HEK293 (cell line): ENCODE data around the gene ABHD16A.

ENCODE experiments used
- CTCF ChIA-PET: fragments of 350-600 bp; formaldehyde crosslinking; extraction: SDS; loops from one replicate; lab custom pipeline; 2021; ENCODE audit warnings: antibody characterized with exemption; lab: Yijun Ruan, JAX
- POLR2A ChIA-PET: fragments of 300-600 bp; formaldehyde crosslinking; extraction: SDS; loops from one replicate; lab custom pipeline; 2020; ENCODE audit warnings: antibody characterized with exemption, inconsistent platforms; lab: Yijun Ruan, JAX
- H3K27ac ChIP-seq: fragments of 200-500 bp; sonication (Bioruptor generic); 2 replicates; pipeline ENCODE4 v1.5.1; 2014; ENCODE audit warnings: low read depth, low read length, control low read depth, inconsistent platforms; ENCODE audit errors: extremely low read depth
- H3K36me3 ChIP-seq, 2 experiments: fragments of 200-500 bp in 1 of 2; sonication (Bioruptor generic) in 1 of 2; 1 replicate in 1 of 2; 2 replicates in 1 of 2; pipeline ENCODE4 v1.5.1; 2014 to 2017; ENCODE audit warnings: inconsistent platforms in 2 of 2, low read length in 2 of 2; ENCODE audit not compliant: control insufficient read depth in 2 of 2, insufficient read depth in 1 of 2
- H3K4me1 ChIP-seq: fragments of 200-500 bp; sonication (Bioruptor generic); 2 replicates; pipeline ENCODE4 v1.5.1; 2014; ENCODE audit warnings: mild to moderate bottlenecking, low read length, inconsistent platforms; ENCODE audit not compliant: control insufficient read depth, insufficient read depth
- H3K4me3 ChIP-seq: 2 replicates; pipeline ENCODE4 v1.5.1; 2011; ENCODE audit warnings: low read depth, mild to moderate bottlenecking, control low read depth, low read length, moderate library complexity
- H3K9me3 ChIP-seq: fragments of 200-500 bp; sonication (Bioruptor generic); 2 replicates; pipeline ENCODE4 v1.5.1; 2014; ENCODE audit warnings: low read depth, low read length, inconsistent platforms; ENCODE audit not compliant: control insufficient read depth, insufficient read depth
- CTCF ChIP-seq: fragments of 450-650 bp; formaldehyde crosslinking; IDR thresholded peaks from 2 replicates; pipeline ENCODE4 v1.5.1; 2016; ENCODE audit warnings: missing biosample characterization, missing genetic modification characterization
- EGR2 ChIP-seq: fragments of 450-650 bp; formaldehyde crosslinking; IDR thresholded peaks from 2 replicates; pipeline ENCODE4 v1.5.1; 2016; ENCODE audit warnings: low read depth, missing biosample characterization, missing genetic modification characterization
- ELK4 ChIP-seq: IDR thresholded peaks from 2 replicates; pipeline ENCODE4 v1.6.1; 2011; ENCODE audit warnings: mild to moderate bottlenecking, low read depth, low read length, borderline replicate concordance
- KLF1 ChIP-seq: fragments of 450-650 bp; formaldehyde crosslinking; IDR thresholded peaks from 2 replicates; pipeline ENCODE4 v1.5.1; 2016; ENCODE audit warnings: missing biosample characterization, missing genetic modification characterization
- KLF17 ChIP-seq: fragments of 450-650 bp; formaldehyde crosslinking; IDR thresholded peaks from 2 replicates; pipeline ENCODE4 v1.5.1; 2016; ENCODE audit warnings: missing biosample characterization, missing genetic modification characterization
- SP7 ChIP-seq: fragments of 450-650 bp; formaldehyde crosslinking; IDR thresholded peaks from 2 replicates; pipeline ENCODE4 v1.5.1; 2016; ENCODE audit warnings: missing biosample characterization, missing genetic modification characterization
- TCF7L2 ChIP-seq: IDR thresholded peaks from 2 replicates; pipeline ENCODE4 v1.6.1; 2011; ENCODE audit warnings: low read depth, mild to moderate bottlenecking, inconsistent platforms, low read length, moderate library complexity, borderline replicate concordance
- ZBTB20 ChIP-seq: fragments of 450-650 bp; formaldehyde crosslinking; IDR thresholded peaks from 2 replicates; pipeline ENCODE4 v1.5.1; 2016; ENCODE audit warnings: missing biosample characterization, missing genetic modification characterization
- ZBTB26 ChIP-seq: fragments of 450-650 bp; formaldehyde crosslinking; optimal IDR thresholded peaks from 2 replicates; pipeline ENCODE3; 2016; ENCODE audit warnings: missing biosample characterization, mild to moderate bottlenecking, missing genetic modification characterization
- ZBTB7A ChIP-seq: fragments of 450-650 bp; formaldehyde crosslinking; IDR thresholded peaks from 2 replicates; pipeline ENCODE4 v1.5.1; 2016; ENCODE audit warnings: low read depth, missing biosample characterization, missing genetic modification characterization
- ZBTB8A ChIP-seq: fragments of 450-650 bp; formaldehyde crosslinking; IDR thresholded peaks from 2 replicates; pipeline ENCODE4 v1.5.1; 2016; ENCODE audit warnings: missing biosample characterization, missing genetic modification characterization
- ZFHX2 ChIP-seq: fragments of 450-650 bp; formaldehyde crosslinking; conservative IDR thresholded peaks from 2 replicates; pipeline ENCODE4 v1.5.1; 2016; ENCODE audit warnings: missing biosample characterization, missing genetic modification characterization
- ZIC2 ChIP-seq: fragments of 450-650 bp; formaldehyde crosslinking; IDR thresholded peaks from 2 replicates; pipeline ENCODE4 v1.5.1; 2016; ENCODE audit warnings: missing biosample characterization, missing genetic modification characterization
- ZNF114 ChIP-seq: fragments of 450-650 bp; formaldehyde crosslinking; IDR thresholded peaks from 2 replicates; pipeline ENCODE4 v1.5.0; 2017; ENCODE audit warnings: missing biosample characterization, missing genetic modification characterization
- ZNF341 ChIP-seq: fragments of 450-650 bp; formaldehyde crosslinking; IDR thresholded peaks from 2 replicates; pipeline ENCODE4; 2016; ENCODE audit warnings: low read depth, missing biosample characterization, missing genetic modification characterization
- ZNF548 ChIP-seq: fragments of 450-650 bp; formaldehyde crosslinking; IDR thresholded peaks from 2 replicates; pipeline ENCODE4 v1.5.1; 2016; ENCODE audit warnings: missing biosample characterization, missing genetic modification characterization
- ZNF555 ChIP-seq: fragments of 450-650 bp; formaldehyde crosslinking; conservative IDR thresholded peaks from 2 replicates; pipeline ENCODE4 v1.5.1; 2017; ENCODE audit warnings: missing biosample characterization, mild to moderate bottlenecking, missing genetic modification characterization, inconsistent platforms
- ZNF626 ChIP-seq: fragments of 450-650 bp; sonication (Bioruptor Pico); formaldehyde crosslinking; IDR thresholded peaks from 2 replicates; pipeline ENCODE4 v1.5.1; 2018; ENCODE audit warnings: missing biosample characterization, missing genetic modification characterization, inconsistent platforms
- ZNF785 ChIP-seq: fragments of 450-650 bp; formaldehyde crosslinking; IDR thresholded peaks from 2 replicates; pipeline ENCODE4 v1.5.1; 2016; ENCODE audit warnings: missing biosample characterization, missing genetic modification characterization
- ZNF843 ChIP-seq: fragments of 450-650 bp; formaldehyde crosslinking; IDR thresholded peaks from 2 replicates; pipeline ENCODE4 v1.5.1; 2016; ENCODE audit warnings: missing biosample characterization, missing genetic modification characterization

ABHD16A gene

GRCh38 chr6:31712296-31712695, 9.2 kb upstream of the ABHD16A start:
- TF ChIP-seq CTCF (tag by site-specific recombination) (peak; percentile 42; the same call in 1 of the 2 replicates), ZNF114 (tag by site-specific recombination) (no peak), ZNF843 (tag by site-specific recombination) (no peak), EGR2 (tag by site-specific recombination) (0 out of 2 replicates have a peak, but pooled peaks have one; percentile 13), TCF7L2 (no peak), ZBTB8A (no peak), ZFHX2 (tag by site-specific recombination) (peak; percentile 50), ZBTB7A (no peak), ZNF548 (tag by site-specific recombination) (no peak), ZBTB20 (tag by site-specific recombination) (0 out of 2 replicates have a peak, but pooled peaks have one; percentile 33), ELK4 (no peak), ZNF626 (tag by site-specific recombination) (no peak), ZBTB26 (no peak)
- TF ChIP-seq, all 188 proteins: peak for 4
- ChIA-PET CTCF (interaction anchor here (0.7 to 1.2 kb wide), 2 partner anchors 60 to 240 kb away, joined by 3 to 5 read pairs; no protein-coding TSS in a partner anchor), POLR2A (interaction anchor here (0.5 to 2.3 kb wide), 9 partner anchors 9 to 120 kb away, joined by 3 to 12 read pairs (median 4); partner anchors contain the start of genes ABHD16A, DDAH2, HSPA1B and MSH5)
- H3K4me3 ChIP-seq, result no peak overlapping the region
- H3K27ac ChIP-seq, result no peak overlapping the region
- peaks cover 4% of the 10 kb centered on the region for H3K4me1 ChIP-seq
- H3K9me3 ChIP-seq, result no peaks in the 10 kb centered on the region
- H3K36me3 ChIP-seq, result no peaks in the 10 kb centered on the region

GRCh38 chr6:31711233-31711632, 8.1 kb upstream of the ABHD16A start:
- H3K4me1 ChIP-seq, result peaks cover 4% of the 10 kb centered on the region
- CTCF ChIA-PET, result interaction anchor here (0.6 to 1.2 kb wide), 4 partner anchors 9 to 114 kb away, joined by 3 to 5 read pairs (median 4); no protein-coding TSS in a partner anchor

More at GRCh38 chr6:31711233-31711632, 8.1 kb upstream of the ABHD16A start:
- TF ChIP-seq ZNF555 (tag by site-specific recombination), result no peak
- TF ChIP-seq ZBTB7A, result no peak
- TF ChIP-seq KLF1 (tag by site-specific recombination), result peak; percentile 71
- peak; percentile 89 for TF ChIP-seq KLF17 (tag by site-specific recombination)
- TF ChIP-seq SP7 (tag by site-specific recombination), result 0 out of 2 replicates have a peak, but pooled peaks have one; percentile 30
- peak; percentile 34; the same call in 1 of the 2 replicates for TF ChIP-seq ZNF341 (tag by site-specific recombination)
- TF ChIP-seq ZNF785 (tag by site-specific recombination), result no peak
- peak; percentile 85 for TF ChIP-seq ZIC2
- Histone ChIP-seq H3K27ac (no peak overlapping the region), H3K9me3 (no peaks in the 10 kb centered on the region), H3K36me3 (no peaks in the 10 kb centered on the region), H3K4me3 (no peak overlapping the region)
- POLR2A ChIA-PET, result interaction anchor here (0.5 to 2.0 kb wide), 6 partner anchors 8 to 116 kb away, joined by 3 to 11 read pairs (median 4); partner anchors contain the start of genes ABHD16A, DDAH2 and HSPA1B
